Lung (tissue), 12 donors: Measurements from ENCODE around the gene PCBP3. TPM values are rescaled to one million over a fixed set of nuclear protein-coding genes. Genes with fewer than 3 reads are reported as not detected.

Experiments
- ATAC-seq: fragments of 200-7000 bp; cut with Tn5 transposase; one replicate; pipeline ENCODE4 v1.9.1; 2020; ENCODE audit warnings: moderate number of reproducible peaks; ENCODE audit not compliant: insufficient read depth, low FRiP score
- DNase-seq, 3 donors: peaks; one replicate each; pipeline ENCODE4 v3.0.0-alpha.2; 2013 to 2017
- H3K27ac ChIP-seq, 2 donors: one replicate each; pipeline ENCODE4 v1.5.1; 2013; ENCODE audit warnings: mild to moderate bottlenecking in 2 of 2, moderate library complexity in 2 of 2, control low read depth in 1 of 2, inconsistent platforms in 1 of 2, low read depth in 1 of 2, low read length in 1 of 2
- H3K27me3 ChIP-seq, 3 donors: one replicate each; pipeline ENCODE4 v1.5.1; 2013; ENCODE audit warnings: low read length in 2 of 3; ENCODE audit not compliant: control insufficient read depth in 3 of 3, insufficient read depth in 3 of 3
- H3K36me3 ChIP-seq, 4 donors: one replicate each; pipeline ENCODE4 v1.5.1; 2013; ENCODE audit warnings: low read length in 4 of 4, mild to moderate bottlenecking in 1 of 4, moderate library complexity in 1 of 4; ENCODE audit not compliant: control insufficient read depth in 4 of 4, insufficient read depth in 4 of 4
- H3K4me1 ChIP-seq, 5 donors: one replicate each; pipeline ENCODE4 v1.5.1; 2013; ENCODE audit warnings: low read length in 5 of 5, mild to moderate bottlenecking in 2 of 5, moderate library complexity in 1 of 5; ENCODE audit not compliant: control insufficient read depth in 5 of 5, insufficient read depth in 5 of 5
- H3K4me3 ChIP-seq: one replicate; pipeline ENCODE4 v1.5.1; 2013; ENCODE audit warnings: mild to moderate bottlenecking, control low read depth, moderate library complexity
- H3K9ac ChIP-seq, 2 donors: one replicate each; pipeline ENCODE4 v1.5.1; 2013; ENCODE audit warnings: low read length in 2 of 2, control low read depth in 1 of 2; ENCODE audit not compliant: insufficient read depth in 1 of 2
- H3K9me3 ChIP-seq, 4 donors: one replicate each; pipeline ENCODE4 v1.5.1; 2013; ENCODE audit warnings: low read length in 3 of 4, mild to moderate bottlenecking in 1 of 4, moderate library complexity in 1 of 4; ENCODE audit not compliant: control insufficient read depth in 4 of 4, insufficient read depth in 3 of 4
- WGBS, 2 donors: extraction: QIAGEN DNeasy Blood & Tissue Kit; methylation state at CpG; one replicate each; pipeline ENCODE4 v1.1.7; 2013; 5-methylcytosine and 5-hydroxymethylcytosine counted together
- polyA plus RNA-seq, 2 donors: library from polyadenylated mRNA; stranded (reverse); fragments of 200-250 nt; gene quantifications; one replicate each; pipeline ENCODE4 v1.2.1, GENCODE V29; 2013
- total RNA-seq, 2 donors: library from RNA; depleted of rRNA in 1 of 2; stranded (reverse); fragments of >200 nt in 1 of 2; gene quantifications; one replicate each; pipeline ENCODE4 v1.2.1, GENCODE V29; 2014 to 2021
- TF ChIP-seq, protein P1 (sequence below): IDR thresholded peaks from 2 replicates; pipeline ENCODE4 v1.5.1; 2012; ENCODE audit warnings: mild to moderate bottlenecking; ENCODE audit errors: control extremely low read depth, extremely low read depth
- donor health status: control.
- donor health status: control.
- donor health status: Bipolar disorder and iron deficiency.
- donor health status: healthy.
- donor health status: DM: yes; HTN: yes; CAD: no.

Gene PCBP3
- total and polyA plus RNA-seq, 4 donors = 1.6 to 8.2 (median 3.1) TPM

DNA sequence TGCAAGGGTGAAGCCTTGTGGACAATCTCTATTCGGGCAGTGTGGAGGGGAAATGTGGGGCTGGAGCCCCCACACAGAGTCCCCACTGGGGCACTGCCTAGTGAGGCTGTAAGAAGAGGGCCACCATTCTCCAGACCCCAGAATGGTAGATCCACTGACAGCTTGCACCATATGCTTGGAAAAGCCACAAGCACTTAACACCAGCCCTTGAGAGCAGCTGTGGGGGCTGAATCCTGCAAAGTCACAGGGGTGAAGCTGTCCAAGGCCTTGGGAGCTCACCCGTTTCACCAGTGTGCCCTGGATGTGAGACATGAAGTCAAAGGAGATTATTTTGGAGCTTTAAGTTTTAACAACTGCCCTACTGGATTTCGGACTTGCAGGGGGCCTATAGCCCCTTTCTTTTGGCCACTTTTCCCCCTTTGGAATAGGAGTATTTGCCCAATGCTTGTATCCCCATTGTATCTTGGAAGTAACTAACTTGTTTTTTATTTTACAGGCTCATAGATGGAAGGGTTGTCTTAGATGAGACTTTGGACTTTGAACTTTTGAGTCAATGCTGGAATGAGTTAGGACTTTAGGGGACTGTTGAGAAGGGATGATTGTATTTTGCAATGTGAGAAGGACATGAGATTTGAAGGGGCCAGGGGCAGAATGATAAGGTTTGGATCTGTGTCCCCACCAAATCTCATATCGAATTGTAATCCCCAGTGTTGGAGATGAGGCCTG is 321.7 kb downstream of the PCBP3 start:
- DNase-seq = no peak
- peaks cover 0 to 3% (median 0%) of the 10 kb centered on the region in 5 donors for H3K4me1 ChIP-seq

DNA sequence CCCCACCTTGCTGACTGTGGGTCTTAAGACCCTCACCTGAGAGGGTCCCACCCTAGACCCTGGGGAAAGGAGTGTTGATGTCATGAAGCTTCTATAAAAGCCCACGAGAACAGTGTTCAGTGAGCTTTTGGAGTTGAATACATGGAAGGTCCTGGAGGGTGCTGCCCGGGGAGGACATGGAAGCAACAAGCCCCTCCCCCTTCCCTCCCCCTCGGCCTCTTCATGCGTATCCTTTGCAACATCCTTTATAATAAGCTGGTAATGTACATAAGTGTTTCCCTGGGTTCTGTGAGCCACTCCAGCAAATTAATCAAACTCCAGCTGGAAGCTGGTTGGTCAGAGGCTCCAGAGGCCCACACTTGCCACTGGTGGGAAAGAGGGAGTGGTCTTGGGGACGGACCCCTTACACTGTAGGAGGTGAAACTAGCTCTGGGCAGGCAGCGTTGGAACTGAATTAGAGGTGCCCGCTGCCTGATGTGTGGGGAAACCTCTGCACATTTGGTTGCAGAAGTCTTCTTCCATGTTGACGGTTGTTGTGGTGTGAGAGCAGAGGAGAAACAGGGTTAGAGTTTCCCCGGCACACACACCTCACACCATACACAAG is 323.4 kb downstream of the PCBP3 start:
- TF ChIP-seq, protein P1, sequence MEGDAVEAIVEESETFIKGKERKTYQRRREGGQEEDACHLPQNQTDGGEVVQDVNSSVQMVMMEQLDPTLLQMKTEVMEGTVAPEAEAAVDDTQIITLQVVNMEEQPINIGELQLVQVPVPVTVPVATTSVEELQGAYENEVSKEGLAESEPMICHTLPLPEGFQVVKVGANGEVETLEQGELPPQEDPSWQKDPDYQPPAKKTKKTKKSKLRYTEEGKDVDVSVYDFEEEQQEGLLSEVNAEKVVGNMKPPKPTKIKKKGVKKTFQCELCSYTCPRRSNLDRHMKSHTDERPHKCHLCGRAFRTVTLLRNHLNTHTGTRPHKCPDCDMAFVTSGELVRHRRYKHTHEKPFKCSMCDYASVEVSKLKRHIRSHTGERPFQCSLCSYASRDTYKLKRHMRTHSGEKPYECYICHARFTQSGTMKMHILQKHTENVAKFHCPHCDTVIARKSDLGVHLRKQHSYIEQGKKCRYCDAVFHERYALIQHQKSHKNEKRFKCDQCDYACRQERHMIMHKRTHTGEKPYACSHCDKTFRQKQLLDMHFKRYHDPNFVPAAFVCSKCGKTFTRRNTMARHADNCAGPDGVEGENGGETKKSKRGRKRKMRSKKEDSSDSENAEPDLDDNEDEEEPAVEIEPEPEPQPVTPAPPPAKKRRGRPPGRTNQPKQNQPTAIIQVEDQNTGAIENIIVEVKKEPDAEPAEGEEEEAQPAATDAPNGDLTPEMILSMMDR = no peak
- Histone ChIP-seq H3K27me3 (no peaks in the 10 kb centered on the region), H3K4me1 (peaks cover 0 to 20% (median 5%) of the 10 kb centered on the region in 5 donors), H3K27ac (no peak overlapping the region), H3K9ac (no peak overlapping the region), H3K36me3 (no peaks in the 10 kb centered on the region), H3K9me3 (peaks cover 0 to 6% (median 0%) of the 10 kb centered on the region in 4 donors), H3K4me3 (no peak overlapping the region)
- DNase-seq = no peak
- 69 to 76% methylated on average over 9 of the region's 9 CpGs for WGBS, 2 donors
- ATAC-seq = no peak

More for the DNA sequence above, 321.7 kb downstream of the PCBP3 start:
- Histone ChIP-seq H3K27me3 (no peaks in the 10 kb centered on the region), H3K36me3 (no peaks in the 10 kb centered on the region), H3K27ac (no peak overlapping the region), H3K4me3 (no peak overlapping the region), H3K9ac (no peak overlapping the region), H3K9me3 (peaks cover 0 to 11% (median 0%) of the 10 kb centered on the region in 4 donors)
- TF ChIP-seq, protein P1 = no peak
- 85 to 89% methylated on average over 4 of the region's 4 CpGs for WGBS, 2 donors
- ATAC-seq = no peak

DNA sequence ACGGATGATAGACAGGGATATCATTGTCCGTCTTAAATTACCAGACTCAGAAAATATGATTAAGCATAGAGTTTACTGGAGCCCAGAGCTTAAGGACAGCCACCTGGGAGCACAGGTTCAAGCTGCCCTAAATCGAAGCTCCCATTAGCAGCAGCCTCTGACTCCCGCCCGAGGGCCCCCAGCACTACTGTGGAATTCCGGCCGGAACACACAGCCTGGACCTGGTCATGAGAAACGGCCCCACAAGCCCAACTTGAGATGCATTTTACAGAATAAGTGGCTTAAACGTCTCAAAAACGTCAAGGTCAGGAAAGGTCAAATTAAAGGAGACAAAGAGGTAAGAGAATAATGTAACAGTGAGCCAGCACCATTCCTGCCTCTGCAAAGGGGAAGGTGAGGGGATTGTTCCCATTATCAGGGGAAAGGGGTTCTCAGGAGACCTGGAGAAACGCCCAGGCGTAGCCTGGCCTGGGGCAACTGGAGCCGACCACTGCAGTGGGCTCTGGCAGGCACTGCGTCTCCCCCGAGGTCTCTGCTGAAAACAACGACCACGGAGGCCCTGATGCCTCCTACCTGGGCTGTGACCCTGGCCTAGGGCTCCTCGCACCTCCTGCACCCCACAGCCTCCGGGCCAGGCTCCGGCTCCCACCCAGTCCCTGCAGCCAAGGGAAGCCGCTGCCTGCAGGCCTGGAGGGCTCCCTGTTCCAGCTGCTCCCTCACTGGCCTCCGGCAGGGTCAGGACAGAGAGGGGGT is 326.6 kb downstream of the PCBP3 start:
- peaks cover 0 to 5% (median 0%) of the 10 kb centered on the region in 3 donors for H3K27me3 ChIP-seq
- DNase-seq = no peak
- peaks cover 0 to 1% (median 0%) of the 10 kb centered on the region in 4 donors for H3K9me3 ChIP-seq
- no peak overlapping the region for H3K27ac ChIP-seq
- H3K36me3 ChIP-seq = no peaks in the 10 kb centered on the region
- no peak overlapping the region for H3K9ac ChIP-seq
- WGBS, 2 donors = 70 to 76% methylated on average over 22 of the region's 22 CpGs
- TF ChIP-seq, protein P1 = no peak
- H3K4me3 ChIP-seq = no peak overlapping the region
- ATAC-seq = no peak
- peaks cover 0 to 50% (median 5%) of the 10 kb centered on the region in 5 donors for H3K4me1 ChIP-seq
